HepG2 (cell line): ENCODE results near the gene CFAP92.

ENCODE experiments used
- ATF3 ChIP-seq: sonication (generic); formaldehyde crosslinking; IDR thresholded peaks from 2 replicates; pipeline ENCODE4 v1.4.0; 2020; ENCODE audit warnings: missing genetic modification reagents
- CBX1 ChIP-seq: IDR thresholded peaks from one replicate; pipeline ENCODE4 v1.6.1; 2016; ENCODE audit warnings: antibody characterized with exemption, low read depth
- CSRNP1 ChIP-seq: sonication (generic); formaldehyde crosslinking; IDR thresholded peaks from 2 replicates; pipeline ENCODE4 v1.8.1; 2023; ENCODE audit warnings: mild to moderate bottlenecking, missing genetic modification reagents
- GTF2F1 ChIP-seq: fragments of 150-350 bp; IDR thresholded peaks from 2 replicates; pipeline ENCODE4 v1.6.1; 2014; ENCODE audit warnings: low read length
- HMGA1 ChIP-seq: sonication (generic); formaldehyde crosslinking; conservative IDR thresholded peaks from 2 replicates; pipeline ENCODE4 v1.4.0; 2020; ENCODE audit warnings: missing genetic modification reagents
- JUND ChIP-seq: sonication (generic); formaldehyde crosslinking; IDR thresholded peaks from 2 replicates; pipeline ENCODE4 v1.8.0; 2022; ENCODE audit warnings: mild to moderate bottlenecking, missing genetic modification reagents
- MEIS1 ChIP-seq: sonication (generic); formaldehyde crosslinking; IDR thresholded peaks from 2 replicates; pipeline ENCODE4 v1.9.0; 2021; ENCODE audit warnings: mild to moderate bottlenecking, missing genetic modification reagents, moderate library complexity, borderline replicate concordance
- POLR2A ChIP-seq, 2 experiments: IDR thresholded peaks; 2 replicates each; pipeline ENCODE4 v1.6.1; 2011; ENCODE audit warnings: low read depth in 2 of 2, low read length in 2 of 2, mild to moderate bottlenecking in 1 of 2, moderate library complexity in 1 of 2; ENCODE audit not compliant: insufficient read depth in 1 of 2
- POLR2AphosphoS5 ChIP-seq: IDR thresholded peaks from 2 replicates; pipeline ENCODE4 v1.6.1; 2012; ENCODE audit warnings: low read depth, low read length
- ZBTB14 ChIP-seq: sonication (generic); formaldehyde crosslinking; IDR thresholded peaks from 2 replicates; pipeline ENCODE4 v1.4.0; 2020; ENCODE audit warnings: missing genetic modification reagents
- ZNF331 ChIP-seq: sonication (generic); formaldehyde crosslinking; IDR thresholded peaks from 2 replicates; pipeline ENCODE4 v1.4.0; 2020; ENCODE audit warnings: missing genetic modification reagents
- ZNF337 ChIP-seq: sonication (generic); formaldehyde crosslinking; IDR thresholded peaks from 2 replicates; pipeline ENCODE4 v1.5.1; 2020; ENCODE audit warnings: missing genetic modification reagents, low read depth, mild to moderate bottlenecking, borderline replicate concordance
- ZNF660 ChIP-seq: sonication (generic); formaldehyde crosslinking; IDR thresholded peaks from 2 replicates; pipeline ENCODE4 v1.5.1; 2020; ENCODE audit warnings: mild to moderate bottlenecking, low read depth, missing genetic modification reagents, borderline replicate concordance

- TF ChIP-seq HMGA1 (no peak), JUND (CRISPR knock-in tag) (no peak), MEIS1 (CRISPR knock-in tag) (no peak), CBX1 (no peak), ZNF660 (CRISPR knock-in tag) (no peak), GTF2F1 (no peak), POLR2AphosphoS5 (no peak), ATF3 (no peak), ZNF337 (CRISPR knock-in tag) (no peak), CSRNP1 (CRISPR knock-in tag) (no peak), ZBTB14 (CRISPR knock-in tag) (no peak), POLR2A (IDR thresholded peaks at IDR 0.05; ENCODE audit: insufficient read depth in 1 of 2, low read depth in 2 of 2, low read length in 2 of 2) (no peak), ZNF331 (no peak)
These were observed 60.5 kb downstream of the CFAP92 start for GRCh38 chr3:128933213-128933921.
